Ammon's horn (tissue), 1 donor: Measurements from ENCODE around the gene SEPSECS.
A peak's percentile ranks its signal among the peaks of the same experiment; 100 is the strongest.

Experiments used
- DNase-seq: peaks from one replicate; pipeline ENCODE4 v3.0.0-alpha.2; 2016; ENCODE audit warnings: low spot score

Gene SEPSECS

DNA sequence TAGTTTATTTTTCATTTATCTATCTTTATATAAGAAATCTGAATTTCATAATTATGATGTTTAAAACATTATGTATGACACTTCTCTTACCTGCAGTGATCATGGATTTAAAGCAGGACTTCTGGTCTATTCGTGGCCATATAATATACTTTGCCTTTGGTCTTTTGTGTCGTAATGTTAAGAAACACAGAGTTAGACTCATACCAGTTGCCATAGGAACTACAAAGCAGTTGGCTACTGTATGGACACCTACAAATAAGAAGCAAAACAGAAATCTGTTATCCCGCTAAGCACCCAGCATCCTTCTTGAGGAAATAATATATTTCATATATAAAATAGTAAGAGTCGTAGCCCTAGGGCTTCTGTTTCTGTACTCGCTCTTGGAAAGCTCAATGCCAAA, 4.3 kb downstream of the SEPSECS start:
- DNase-seq = no peak

DNA sequence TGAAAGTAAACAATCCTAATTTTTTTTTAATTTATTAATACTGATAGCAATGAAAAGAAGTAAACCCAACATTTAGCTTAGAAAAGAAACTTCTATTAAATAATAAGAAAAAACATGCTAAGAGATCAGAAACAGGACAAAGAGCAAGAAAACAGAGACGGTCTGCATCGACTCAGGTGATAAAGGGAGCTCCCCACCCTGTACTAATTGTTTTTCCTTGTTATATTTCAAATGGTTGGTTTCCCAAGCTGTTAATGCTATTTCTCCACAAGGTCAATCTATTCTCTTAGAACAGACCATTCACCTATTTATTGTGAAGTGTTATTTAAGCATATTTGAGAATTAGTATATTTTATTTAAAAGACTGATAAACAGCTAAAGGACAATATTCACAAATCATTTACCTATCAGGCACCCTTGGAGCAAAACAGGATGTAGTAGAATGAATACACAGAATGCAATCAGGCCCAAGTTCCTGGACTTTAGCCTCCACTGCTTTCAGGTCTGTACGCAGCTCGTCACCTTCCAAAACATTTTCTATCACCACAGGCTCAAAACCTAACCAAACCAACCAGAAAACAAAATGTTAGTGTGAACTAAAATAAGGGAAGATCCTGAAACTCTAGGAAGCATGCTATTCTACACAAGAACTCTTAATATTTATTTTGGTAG, 5.5 kb downstream of the SEPSECS start:
- DNase-seq = no peak

DNA sequence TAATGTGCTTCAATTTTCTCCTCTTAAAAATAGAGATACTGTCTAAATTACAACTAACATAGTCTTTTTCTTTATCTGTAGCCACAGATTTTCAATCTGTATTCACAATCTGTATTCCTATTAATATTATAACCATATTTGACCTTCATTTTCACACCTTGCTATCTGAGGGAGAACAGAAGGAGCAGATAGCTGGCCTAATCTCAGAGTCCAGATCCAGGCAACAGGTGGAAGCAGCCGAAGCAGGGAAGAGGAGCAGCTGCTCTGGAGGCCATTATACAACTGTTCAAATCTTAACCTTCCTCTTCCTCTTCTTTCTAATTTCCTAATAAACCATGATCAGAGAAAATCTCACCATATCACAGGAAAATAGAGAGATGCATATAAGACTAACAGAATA, 14.2 kb downstream of the SEPSECS start:
- DNase-seq = no peak

DNA sequence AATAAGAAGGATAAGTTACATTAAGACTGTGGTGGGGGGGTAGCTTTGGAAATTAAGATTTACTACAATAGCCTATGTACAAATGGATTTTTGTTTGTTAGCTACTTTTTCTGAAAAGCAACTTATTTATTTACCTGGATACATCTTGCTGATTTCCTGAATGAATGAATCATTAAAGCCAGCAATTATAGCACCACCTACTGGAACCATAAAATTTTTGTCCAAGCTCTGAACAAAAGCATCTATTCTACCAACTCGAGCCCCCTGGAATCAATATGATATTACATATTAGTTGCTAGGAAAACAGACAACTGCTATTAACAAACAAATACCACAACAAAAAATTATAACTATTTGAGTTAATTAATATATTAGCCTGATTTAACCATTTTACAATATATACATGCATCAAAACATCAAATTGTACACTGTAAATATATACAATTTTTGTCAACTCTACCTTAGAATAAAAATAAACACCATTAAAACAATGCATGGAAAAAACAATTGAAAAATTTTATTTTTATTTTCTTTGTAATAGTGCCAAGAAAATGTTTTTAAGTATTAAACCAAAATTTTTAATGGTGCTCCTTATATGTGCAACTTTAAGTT, 15.3 kb downstream of the SEPSECS start:
- peak; percentile 18 for DNase-seq

DNA sequence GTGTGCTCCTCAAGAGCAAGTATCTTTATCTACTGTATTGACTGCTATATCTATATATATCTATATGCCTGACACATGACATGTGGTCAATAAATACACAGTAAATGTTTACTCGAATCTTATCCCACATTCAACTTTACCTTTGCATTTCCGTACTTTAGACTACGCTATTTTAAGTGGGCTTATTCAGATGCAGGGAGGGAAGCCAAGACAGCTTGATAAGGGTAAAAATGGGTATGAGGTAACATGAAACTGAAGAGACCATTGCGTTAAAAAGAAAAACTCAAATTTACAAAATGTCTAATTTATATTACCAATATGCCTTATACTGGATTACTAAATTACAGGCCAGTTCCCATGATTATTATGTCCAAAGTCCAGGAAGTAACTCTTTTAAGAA, 17.8 kb downstream of the SEPSECS start:
- no peak for DNase-seq

DNA sequence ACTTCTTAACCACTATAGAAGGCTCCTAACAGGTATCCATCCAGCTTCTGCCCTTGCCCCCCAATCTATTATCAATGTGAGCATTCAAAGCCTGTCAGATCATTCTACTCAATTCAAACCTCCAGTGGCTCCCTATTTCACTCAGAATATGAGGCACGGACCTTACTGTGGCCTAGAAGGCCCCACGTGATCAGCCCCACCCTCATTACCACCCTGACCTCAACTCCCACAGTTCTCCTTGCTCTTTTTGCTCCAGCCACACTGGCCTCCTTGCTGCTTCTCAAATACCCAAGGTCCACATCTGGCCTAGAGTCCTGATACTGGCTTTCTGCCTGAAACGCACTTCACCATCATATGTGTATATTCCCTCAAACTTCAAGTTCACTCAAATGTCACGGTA, 18.7 kb downstream of the SEPSECS start:
- no peak for DNase-seq

DNA sequence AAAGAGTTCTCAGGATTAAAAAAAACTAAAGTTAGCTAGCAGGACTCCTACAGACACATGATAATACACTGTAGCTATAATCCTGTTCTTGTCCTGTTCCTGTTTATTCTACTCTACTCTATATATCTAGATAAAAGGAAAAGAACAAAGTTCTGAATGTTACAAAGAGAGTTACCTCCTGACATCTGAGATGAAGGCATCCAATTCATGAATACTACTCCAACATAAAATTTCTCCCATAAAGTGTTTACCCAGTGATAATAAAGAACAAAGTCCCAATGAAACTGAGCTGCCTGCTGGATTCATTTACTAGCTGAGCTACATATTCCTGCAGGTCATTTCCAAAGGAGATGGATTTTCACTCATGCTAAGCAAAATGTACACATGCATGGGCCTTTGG, 27.1 kb downstream of the SEPSECS start:
- DNase-seq = no peak

DNA sequence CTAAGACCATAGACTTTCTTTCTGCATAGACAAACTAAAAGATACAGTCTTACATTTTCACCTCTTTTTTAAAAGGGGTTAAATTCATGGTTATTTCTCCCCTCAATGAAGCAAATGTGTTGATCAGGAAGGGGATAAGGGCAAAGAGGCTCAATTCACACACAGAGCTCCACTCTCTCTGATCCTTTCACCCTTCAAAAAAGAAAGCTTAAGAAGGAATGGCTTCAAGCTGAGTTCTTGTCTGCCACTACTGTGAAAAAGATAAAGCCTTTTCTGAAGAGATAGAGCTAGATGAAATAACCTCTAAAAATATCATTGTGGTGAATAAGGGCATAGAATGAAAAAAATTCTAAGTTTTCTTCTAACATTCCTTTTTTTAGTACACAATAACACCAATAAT, 28.3 kb downstream of the SEPSECS start:
- no peak for DNase-seq

DNA sequence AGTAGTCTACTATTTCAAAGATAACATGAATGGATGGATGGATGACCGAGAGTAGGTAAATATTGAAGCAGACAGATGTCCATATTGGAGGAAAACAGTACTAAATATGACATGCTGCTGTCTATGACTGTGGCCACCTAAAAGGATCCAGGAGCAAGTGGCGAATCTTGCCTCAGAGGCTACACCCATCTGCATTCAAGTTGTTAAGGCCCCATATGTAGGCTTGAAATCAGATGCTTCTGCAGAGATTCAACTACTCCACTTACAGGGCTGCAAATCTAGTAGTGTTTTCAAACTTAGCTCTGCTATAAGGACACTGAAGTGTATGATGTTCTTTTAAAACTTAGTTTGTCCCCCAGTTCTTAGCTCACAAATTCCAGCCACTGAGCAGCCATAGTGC, 28.9 kb downstream of the SEPSECS start:
- DNase-seq = no peak

DNA sequence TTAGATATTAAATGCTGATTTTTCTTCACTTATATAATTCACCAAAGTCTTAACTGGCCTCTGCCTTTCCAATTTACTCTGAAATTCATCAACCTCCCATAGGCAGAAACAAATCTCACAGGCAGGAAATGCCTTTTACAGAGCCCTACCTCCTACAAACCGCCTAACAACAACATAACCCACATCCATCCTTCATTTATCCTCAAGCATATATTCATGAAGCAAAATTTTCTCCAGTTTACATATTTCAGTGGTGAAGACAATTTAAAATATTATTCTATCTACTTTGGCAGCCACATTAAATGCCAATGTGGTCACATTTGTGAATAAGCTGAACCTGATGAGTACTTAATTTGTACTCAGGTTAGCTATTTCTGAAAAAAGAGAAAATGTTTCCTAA, 30.3 kb downstream of the SEPSECS start:
- DNase-seq = no peak

DNA sequence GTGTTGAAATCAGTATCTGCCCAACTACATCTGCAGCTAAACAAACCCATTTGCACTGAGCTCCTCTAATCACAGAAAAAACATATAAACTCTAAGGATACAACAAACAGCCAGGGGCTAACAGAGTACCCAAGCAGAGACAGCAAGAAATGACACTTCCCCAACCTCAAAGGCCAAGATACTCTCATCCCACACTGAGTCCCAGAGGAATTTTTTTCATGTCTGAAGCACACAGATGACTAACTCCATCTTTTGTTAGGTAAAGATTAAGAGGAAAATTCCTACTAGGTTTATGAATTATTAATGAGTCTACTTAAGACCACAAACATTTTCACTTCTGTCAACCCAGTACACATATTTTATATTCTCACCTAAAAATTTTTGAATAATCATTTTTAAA, 31.6 kb downstream of the SEPSECS start:
- no peak for DNase-seq

DNA sequence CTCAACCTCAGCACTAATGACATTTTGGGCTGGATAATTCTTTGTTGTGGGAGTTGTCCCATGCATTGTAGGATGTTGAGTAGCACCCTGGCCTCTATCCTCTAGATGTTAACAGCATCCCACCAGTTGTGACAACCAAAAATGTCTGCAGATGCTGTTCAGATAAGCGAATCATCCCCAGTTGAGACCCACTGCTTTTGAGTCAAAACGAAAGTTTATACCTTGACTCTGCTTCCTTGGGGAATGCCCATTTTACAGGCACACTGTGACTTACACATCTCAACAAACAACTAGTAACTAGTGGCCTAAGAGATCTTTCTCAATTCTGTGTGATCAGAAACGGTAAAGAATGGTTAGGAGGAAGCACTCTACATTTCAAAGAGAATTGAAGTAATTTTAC, 37.0 kb downstream of the SEPSECS start:
- no peak for DNase-seq

DNA sequence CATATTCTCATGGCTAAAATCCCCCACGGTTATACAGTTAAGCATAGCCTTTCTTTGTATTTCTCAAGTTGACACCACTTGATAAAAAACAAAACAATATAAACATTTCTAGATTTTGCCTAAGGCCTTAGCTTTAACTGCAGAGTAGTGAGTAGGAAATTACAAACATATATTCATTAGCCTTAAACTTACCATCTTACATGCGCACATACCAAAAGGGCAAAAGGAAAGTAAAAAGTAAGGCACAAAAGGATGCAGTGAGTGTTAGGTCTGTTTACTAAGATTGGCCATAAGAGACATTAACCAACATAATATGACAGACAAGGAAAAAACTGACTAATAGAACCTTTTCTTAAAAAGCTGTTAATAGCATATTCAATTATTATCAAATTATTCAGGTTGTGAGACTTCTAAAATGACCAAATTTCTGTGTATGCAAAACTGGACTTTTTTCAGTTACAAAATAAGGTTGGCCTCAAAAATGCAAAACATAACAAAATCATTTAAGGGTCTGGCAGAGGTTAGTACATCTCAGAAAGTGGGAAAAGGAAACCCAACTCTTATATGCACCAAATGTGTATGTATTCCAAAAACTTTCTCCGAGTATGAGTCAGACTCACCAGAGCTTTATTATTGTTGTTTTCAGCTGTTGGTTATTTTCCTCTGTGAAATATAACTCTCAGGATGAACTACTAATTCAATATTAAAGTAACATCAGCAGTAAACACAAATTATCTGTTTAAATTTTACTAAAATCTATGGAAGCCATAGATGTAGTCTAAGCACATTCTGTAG, 39.9 kb downstream of the SEPSECS start:
- no peak for DNase-seq

DNA sequence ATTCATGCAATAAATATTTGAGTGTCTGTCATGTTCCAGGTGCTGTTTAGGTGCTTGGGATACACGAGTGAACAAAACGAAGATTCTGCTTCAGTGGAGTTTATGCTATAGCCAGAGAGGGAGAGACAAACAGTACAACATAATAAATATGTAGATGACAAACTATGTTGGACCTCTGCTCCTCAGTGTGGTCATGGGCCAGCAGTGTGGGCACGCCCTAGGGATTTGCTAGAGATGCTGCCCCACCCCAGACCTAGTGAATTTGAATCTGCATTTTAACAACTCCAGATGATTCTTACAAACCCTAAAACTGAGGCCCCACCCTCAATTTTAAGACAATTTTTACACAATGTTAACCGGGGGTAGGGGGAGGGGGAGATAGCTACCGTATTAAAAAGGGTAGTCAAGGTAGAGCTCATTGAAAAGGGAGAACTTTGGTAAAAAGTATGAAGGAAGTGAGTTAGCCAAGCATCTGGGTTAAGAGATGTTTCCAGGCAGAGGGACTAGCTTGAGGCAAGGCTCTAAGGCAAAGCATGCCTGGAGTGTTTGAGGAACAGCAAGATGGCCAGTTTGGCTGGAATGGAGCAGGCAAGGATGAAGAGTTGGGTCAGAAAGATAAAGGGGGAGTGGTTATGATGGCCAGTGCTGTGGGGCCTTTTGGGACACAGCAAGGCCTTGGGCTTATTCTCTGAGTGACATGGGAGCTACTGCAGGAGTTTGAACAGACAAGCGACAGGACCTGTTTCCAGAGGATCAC, 42.4 kb downstream of the SEPSECS start:
- DNase-seq = no peak

DNA sequence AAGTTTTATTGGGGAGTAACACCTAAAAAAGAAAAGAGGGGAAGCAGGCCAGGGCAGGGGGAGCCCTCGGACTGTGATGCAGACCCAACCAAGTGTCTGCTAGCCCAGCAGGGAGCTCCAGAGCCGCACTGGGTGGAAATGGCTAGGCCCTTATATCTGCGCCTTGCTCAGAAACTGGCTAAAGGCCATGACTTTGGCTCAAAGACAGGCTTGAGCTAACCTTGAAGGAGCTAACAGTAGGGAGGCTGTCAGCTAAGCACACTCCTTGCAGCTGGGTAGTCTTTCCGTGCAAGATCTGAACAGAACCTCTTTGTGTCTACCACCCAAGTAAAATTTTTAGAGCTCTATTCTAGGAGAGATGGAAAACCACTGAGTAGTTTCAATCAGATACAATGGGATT, 43.0 kb downstream of the SEPSECS start:
- DNase-seq = no peak

DNA sequence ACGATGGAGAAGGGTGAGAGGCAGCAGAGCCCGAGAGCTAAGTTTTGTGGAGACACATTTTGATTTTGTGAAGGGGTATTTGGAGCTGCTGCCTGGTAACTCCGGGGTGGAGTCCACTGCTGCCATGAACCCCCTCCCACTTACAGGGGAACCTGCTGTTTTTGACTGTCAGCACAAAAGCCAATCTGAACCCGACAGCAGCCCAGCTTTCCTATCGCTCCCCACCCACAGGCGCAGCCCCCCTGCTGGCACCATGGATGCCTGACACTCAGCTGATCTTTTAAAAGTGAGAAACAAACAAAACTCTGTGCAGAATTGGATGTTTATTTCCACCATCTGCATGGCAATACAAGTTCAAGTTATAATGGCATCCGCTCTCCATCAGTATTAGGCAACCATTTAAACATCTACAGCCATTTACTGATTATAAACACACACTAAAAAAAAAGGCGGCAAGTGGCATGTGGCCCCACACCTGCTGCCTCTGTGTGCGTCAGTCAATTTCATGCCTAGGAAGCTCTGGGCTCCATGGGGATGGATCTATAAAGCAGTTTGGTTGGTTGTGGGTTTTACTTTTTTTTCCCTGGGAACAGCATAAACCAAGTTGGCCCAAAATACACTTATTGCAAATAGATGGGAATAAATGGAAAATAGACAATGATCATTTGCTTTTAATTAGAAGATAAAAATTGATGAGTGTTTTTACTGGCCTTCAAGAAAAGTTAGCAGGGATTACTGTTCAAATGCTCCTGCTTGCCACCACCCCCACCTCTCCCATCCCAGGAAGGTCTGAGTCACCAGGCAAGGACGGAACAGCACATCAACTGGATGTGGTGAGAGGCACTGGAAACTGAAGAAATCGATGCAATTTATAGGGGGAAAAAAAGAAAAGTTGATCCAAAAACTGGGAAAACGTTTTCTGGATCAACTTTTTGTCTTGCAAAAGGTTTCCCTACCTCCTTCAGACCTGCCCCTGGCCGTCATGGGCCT, 46.0 kb downstream of the SEPSECS start:
- DNase-seq = no peak

DNA sequence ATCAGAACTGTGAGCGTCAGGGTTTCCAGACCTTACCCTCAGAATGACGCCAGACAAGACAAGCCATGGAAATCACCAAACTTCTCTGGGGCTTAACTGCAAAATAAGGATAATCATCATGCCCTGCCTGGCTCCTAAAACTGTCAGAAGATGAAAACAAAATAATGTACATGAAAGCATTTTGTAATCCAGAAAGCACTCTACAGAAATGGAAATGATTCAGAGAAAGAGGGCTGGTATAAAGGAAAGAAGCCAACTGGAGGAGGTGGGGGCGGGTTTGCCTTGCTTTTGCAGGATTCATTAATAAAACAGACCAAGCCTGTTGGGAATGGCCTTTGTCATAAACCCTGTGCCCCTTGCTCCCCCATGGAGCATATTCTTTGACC, 47.3 kb downstream of the SEPSECS start:
- DNase-seq = no peak

DNA sequence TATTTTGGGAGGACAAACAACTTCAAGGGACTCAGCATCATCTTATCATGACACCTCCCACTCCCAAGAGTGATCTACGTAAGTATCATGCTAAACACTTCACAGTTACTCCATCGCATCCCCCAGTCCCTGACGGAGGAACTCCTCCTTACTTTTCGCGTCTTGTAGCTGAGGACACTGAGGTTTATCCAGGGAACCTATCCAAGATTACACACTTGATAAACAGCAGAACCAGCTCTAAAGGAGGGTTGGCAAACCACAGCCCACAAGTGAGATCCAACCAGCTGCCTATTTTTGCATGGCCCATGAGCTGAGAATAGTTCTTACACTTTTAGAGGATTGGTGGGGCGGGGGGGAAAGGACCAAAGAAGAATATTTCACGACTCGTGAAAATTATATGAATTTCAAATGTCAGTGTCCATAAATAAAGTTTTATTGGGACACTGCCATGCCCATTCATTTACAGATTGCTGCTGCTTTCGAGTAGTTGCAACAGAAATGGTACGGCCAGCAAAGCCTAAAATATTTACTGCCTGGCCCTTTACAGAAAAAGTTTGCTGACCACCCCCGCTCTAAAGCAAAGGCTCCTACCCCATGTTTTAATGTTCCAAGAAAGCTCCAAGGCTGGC, 47.8 kb downstream of the SEPSECS start:
- DNase-seq = no peak

DNA sequence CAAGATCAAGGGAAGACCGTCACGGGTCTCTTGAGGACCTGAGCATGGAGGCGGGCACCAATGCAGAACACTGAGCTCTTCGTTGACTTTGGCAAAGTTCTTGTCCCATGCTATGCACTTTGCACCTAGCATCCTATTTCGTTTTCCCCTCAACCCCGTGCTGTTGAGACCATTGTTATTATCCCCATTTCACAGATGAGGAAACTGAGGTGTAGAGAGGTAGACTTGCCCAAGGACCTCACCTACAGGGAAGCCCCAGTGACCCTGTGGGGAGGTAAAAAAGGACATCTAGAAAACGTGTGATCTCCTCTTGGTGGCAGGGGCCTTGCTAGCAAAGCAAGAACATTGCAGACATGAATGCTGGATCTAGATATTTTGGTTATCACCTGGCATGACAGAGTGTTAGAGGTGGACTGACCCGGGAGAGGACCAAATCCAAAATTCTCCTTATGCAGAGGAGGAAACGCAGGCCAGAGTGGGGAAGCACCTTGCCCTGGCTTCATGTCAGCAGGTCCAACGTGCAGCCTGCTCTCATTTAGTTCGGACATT, 48.5 kb downstream of the SEPSECS start:
- no peak for DNase-seq

DNA sequence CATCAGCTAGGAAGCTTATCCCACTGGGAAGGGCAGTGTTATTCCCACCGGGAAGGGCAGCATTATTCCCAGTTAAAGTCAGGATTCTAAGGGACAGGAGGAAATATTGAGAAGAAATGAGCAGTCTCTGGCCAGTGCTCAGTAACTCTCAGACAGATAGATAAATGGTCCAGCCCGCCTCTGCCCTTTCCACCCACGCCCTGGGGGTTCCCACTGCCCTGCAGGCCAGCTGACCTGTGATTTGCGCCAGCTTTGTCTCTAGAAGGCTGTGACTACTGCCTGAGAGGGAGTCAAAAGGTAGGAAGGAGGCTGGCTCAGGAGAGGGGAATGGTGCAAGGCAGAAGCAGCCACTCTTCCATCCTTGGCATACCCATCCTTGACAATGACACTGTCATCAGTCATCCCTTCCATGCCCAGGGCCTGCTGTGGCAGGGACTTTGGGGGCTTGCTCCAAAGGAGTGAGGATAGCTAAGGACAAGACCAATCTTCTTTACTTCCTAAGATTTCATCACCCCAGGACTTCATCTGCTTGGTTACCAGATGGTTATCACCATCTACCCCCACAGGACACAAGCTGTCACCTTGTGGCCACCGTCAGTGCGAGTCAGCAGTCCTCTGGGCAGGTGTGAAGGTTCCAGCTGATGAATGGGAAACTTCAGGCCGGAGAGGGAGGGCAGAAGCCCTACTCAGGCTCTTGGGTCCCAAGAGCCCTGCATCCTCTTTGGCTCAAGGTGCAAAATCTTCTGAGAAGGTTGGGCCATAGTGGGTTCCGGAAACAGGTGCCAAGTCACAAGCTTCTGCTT, 49.5 kb downstream of the SEPSECS start:
- DNase-seq = no peak
